HG03103 (cell line): ENCODE results near the gene ADIPOR2.

Source experiments
- ATAC-seq: cut with Tn5 transposase; IDR thresholded peaks from one replicate; pipeline ENCODE4 v1.9.1; 2021; ENCODE audit warnings: low read depth; ENCODE audit not compliant: unreplicated experiment

The ADIPOR2 gene

GRCh38 chr12:1767407-1768090 lies 76.7 kb downstream of the ADIPOR2 start:
- no peak for ATAC-seq

DNA sequence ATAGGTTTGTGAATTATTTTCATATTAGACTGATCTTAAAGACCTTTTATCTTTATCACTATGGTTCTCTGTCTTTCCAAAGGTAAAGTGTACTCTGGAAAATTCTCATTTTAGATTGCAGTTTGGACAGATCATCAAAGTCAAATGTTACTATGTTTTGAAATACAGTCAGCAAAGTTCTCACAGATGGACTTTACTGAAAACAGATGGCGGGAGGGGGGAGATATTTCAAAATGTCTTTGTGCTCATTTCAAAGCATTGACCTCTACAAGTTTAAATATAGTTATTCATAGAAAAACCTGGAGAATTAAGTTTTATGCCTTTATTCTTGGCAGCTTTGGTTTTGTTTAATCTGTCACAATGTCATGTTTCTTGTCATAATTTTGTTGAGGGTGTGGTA lies 77.7 kb downstream of the ADIPOR2 start:
- no peak for ATAC-seq

- no peak for ATAC-seq
Measured at GRCh38 chr12:1769809-1770494, 79.1 kb downstream of the ADIPOR2 start.

DNA sequence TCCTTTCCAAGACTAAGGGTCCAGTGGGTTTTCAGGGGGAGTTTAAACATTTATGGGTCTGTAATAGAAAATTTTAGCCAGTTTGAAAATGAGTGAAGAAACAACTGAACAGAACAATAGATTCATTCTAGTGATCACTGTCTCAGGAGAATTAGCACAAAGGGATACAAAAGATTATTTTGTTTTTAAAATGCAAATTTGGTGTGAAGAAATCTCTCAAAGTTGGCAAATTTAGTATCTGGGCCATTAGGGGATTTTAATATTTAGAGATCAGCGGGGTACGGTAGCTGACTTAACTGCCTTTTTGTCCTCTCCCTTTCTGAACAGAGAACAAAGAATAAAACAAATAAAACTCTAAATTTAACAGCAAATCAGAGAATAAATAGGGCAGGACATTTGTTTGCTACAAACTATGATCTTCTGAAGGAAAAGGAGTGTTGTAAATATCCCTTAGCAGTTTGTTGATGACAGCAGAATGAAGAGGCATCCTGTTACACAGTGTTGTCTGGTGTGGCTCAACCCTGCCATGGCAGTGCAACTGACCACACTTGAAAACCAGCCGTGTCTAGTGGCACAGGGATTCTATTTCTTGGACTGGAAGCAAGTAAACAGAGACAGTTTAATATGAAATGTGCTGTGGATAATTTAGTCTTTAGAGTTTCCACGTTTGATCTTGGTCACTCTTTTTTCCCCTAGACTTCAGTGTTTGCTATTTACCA lies 83.2 kb downstream of the ADIPOR2 start:
- no peak for ATAC-seq

GRCh38 chr12:1776170-1776921 lies 85.5 kb downstream of the ADIPOR2 start:
- ATAC-seq = no peak

DNA sequence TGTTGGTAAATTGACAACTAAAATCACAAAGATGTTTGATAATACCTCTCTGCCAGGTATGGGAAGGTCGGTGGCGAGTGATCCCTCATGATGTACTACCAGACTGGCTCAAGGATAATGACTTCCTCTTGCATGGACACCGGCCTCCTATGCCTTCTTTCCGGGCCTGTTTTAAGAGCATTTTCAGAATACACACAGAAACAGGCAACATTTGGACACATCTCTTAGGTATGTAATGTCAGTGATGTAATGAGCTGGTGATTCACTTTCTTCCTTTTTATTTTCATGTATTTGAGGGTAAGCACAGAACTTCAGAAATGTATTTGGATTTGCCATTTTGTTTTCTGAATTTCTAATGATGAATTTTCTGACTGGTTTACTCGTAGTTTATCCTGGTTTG lies 86.9 kb downstream of the ADIPOR2 start:
- no peak for ATAC-seq

- ATAC-seq = no peak
Measured at GRCh38 chr12:1778911-1779310, 88.0 kb downstream of the ADIPOR2 start.

- ATAC-seq = no peak
Measured at GRCh38 chr12:1779783-1780182, 88.9 kb downstream of the ADIPOR2 start.

GRCh38 chr12:1781772-1782171 lies 90.9 kb downstream of the ADIPOR2 start:
- ATAC-seq = no peak

DNA sequence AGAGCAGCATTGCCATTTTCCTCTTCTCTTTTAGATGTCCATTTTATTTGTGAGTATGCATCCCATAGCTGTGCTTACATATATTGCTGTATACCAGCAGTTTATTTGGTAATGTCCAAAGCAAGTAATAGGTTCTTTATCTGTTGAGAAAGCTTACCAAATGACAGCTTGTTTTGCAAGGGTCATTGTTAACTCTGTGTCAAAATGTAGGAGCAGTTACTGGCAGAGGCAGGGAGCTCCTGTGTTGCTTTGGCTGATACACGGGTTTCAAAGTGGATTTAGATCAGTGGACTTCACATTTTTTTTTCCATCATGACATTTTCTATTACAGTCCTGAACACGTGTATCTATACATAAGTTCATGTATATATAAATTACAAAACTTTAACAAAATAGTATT lies 91.3 kb downstream of the ADIPOR2 start:
- no peak for ATAC-seq

DNA sequence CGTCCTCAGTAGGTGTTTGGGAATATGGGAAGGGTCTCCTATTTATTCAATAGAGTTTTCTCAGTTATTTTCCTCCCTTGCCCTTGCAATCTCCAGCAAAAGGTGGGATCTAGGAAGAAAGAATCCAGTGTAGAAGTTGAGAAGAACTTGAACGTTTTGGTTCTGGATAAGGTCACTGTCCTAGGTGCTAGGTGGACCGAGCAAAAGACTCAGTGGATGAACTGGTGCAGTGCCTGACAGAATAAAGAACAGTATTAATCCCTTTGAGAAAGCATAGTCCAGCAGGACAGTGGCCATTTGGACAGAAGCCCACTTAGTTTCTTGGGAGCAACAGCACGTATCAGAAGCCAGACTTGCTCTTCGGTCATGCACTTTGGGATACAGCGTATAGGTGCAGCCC lies 96.8 kb downstream of the ADIPOR2 start:
- ATAC-seq = no peak

DNA sequence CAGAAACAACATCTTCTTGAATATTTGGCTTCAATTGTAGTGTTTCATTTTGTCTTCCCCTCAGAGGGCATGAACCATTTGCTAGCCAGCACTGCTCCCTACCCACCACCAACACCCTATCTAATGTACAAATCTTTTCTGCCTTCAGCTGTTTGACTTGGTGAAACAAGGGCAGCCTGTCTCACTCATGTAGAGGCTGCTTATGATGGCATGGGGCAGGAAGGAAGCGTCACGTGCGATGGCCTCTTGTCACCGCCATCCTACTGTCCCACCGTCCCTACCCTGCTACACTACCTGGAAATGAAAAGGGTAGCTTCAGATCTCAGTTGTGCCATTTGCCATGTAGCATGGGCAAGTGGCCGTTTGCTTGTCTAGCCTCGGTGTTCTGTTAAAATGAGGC lies 99.6 kb downstream of the ADIPOR2 start:
- ATAC-seq = no peak

- no peak for ATAC-seq
Measured at GRCh38 chr12:1791104-1791841, 100.4 kb downstream of the ADIPOR2 start.

DNA sequence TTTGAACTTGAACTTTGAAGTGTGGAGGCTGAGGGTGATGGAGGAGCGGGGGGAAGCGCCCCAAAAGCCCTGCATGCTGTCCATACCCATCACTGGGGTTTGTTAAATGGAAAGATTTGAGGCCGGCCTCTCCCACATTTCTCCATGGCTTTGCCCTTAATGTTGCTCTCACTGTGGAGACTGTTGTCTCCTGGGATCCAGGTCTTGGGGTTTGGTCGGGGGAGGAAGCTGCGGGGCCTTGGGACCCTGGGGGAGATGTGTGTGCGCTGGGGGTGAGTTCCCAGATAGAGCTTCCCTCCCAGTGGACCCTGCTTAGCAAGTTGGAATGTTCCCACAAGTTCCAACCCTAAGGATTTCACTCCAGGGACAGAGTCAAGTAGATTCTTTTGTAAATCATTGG lies 101.5 kb downstream of the ADIPOR2 start:
- ATAC-seq = no peak

DNA sequence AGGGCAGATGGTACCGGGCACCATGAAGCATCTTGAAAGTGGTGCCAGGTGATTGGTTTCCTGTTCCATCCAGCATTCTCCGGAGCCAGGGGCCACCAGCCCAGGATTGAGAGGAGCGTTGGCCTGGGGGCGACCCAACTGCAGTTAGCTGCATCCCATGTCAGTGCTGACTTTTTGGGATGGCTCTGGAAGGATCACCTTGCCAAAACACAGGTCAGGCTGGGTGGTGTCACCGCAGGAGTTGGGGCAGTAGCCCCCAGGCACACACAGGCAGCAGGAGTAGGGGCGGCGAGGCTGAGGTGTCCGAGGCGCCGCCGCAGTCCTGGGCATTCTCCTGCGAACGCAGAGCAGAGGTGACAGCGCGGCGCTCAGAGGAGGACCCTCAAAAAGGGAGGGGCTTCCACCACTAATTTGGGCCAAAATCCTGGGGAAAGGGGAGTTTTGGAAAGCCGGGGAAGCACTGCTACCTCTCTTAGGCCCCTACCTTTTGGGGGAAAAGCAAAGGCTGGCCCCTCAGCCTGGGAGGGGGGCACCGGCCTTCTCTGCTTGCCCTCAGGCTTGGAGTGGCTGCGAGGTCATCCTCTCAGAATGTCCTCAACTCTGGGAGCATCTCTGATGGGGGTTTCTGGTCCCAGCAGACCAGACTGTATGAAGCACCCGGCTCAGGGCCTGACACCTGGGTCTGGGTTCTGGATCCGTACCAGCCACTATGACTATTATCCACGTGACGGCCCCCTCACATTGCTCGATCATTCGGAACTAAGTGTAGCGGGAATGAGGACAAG lies 102.7 kb downstream of the ADIPOR2 start:
- ATAC-seq = no peak

DNA sequence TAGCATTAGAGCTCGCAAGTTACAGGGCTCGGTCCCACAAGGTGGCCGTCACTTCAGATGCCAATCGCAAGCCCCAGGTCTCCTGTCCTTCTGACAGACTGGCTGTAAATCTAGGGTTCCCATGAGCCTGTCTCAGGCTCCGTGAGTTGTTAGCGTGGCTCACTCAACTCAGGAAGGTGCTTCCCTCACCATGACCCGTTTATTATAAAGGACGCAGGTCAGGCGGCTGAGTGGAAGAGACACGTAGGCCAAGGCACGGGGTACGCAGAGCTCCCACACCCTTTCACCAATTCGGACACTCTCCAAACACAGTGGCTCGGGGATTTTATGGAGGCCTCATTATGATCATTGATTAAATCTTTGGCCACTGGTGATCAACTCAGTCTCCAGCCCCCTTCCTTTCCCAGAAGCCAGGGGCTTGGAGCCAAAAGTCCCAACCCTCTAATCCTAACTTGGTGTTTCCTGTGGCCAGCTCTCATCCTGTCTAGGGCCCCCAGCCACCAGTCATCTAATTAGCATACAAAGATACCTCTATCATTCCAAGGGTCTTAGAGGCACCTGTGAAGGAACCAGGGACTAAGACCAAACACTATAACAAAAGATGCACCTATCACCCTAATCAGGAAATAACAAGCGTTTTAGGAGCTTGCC lies 103.7 kb downstream of the ADIPOR2 start:
- no peak for ATAC-seq

- no peak for ATAC-seq
Measured at GRCh38 chr12:1795221-1795784, 104.4 kb downstream of the ADIPOR2 start.

- ATAC-seq = peak; percentile 81
Measured at GRCh38 chr12:1795785-1796514, 105.1 kb downstream of the ADIPOR2 start.
